Left renal pelvis (tissue), 4 donors: Measurements from ENCODE around the gene TLE1. TPM values are rescaled to one million over a fixed set of nuclear protein-coding genes. Genes with fewer than 3 reads are reported as not detected.
A peak's percentile ranks its signal among the peaks of the same experiment; 100 is the strongest.
"Not testable (repeated sequence)": the region's sequence is repeated elsewhere in the genome, so short reads cannot be mapped to it uniquely, and the experiment has no call there.

Source experiments
- DNase-seq, 4 donors: peaks; one replicate each; pipeline ENCODE4 v3.0.0-alpha.2; 2013; ENCODE audit warnings: low read depth in 4 of 4, low spot score in 3 of 4
- polyA plus RNA-seq, 4 donors: library from polyadenylated mRNA; unstranded; fragments of 120-200 nt; gene quantifications; one replicate each; pipeline ENCODE4 v1.2.1, GENCODE V29; 2013; ENCODE audit not compliant: insufficient read length in 4 of 4

TLE1 gene
- polyA plus RNA-seq, result 100 to 1,000 TPM in 1 of 4 donors, 10 to 100 TPM in 3; 64.2 to 111 (median 72.5) TPM

- DNase-seq, result peak; percentile 98 to 100 (median 99)
These were observed at the start of gene TLE1 for GRCh38 chr9:81689343-81690175. TLE1 (minus strand) TSS chr9:81689547; CDS start chr9:81688240, 1,307 bp downstream.

- DNase-seq, result no peak
These were observed 48.6 kb upstream of the TLE1 start for GRCh38 chr9:81737871-81738507.

GRCh38 chr9:81730498-81730897 lies 41.2 kb upstream of the TLE1 start:
- not testable (repeated sequence) for DNase-seq

- DNase-seq, result no peak
These were observed 39.8 kb upstream of the TLE1 start for GRCh38 chr9:81729135-81729534.

GRCh38 chr9:81724242-81724889 lies 35.0 kb upstream of the TLE1 start:
- DNase-seq, result peak; percentile 63 to 88 (median 72)

GRCh38 chr9:81722277-81722676 lies 32.9 kb upstream of the TLE1 start:
- DNase-seq, result no peak

- DNase-seq, result no peak
These were observed 31.2 kb upstream of the TLE1 start for GRCh38 chr9:81720450-81721086.

- no peak for DNase-seq
These were observed 30.6 kb upstream of the TLE1 start for GRCh38 chr9:81719972-81720371.

- no peak for DNase-seq
These were observed 28.9 kb upstream of the TLE1 start for GRCh38 chr9:81718244-81718643.

- no peak for DNase-seq
These were observed 28.4 kb upstream of the TLE1 start for GRCh38 chr9:81717747-81718077.

GRCh38 chr9:81717061-81717746 lies 27.9 kb upstream of the TLE1 start:
- no peak for DNase-seq

- DNase-seq, result no peak
These were observed 27.1 kb upstream of the TLE1 start for GRCh38 chr9:81716409-81716808.

- DNase-seq, result no peak
These were observed 16.2 kb upstream of the TLE1 start for GRCh38 chr9:81705578-81705977.

GRCh38 chr9:81694541-81694940 lies 5.2 kb upstream of the TLE1 start:
- no peak for DNase-seq

- no peak for DNase-seq
These were observed 4.5 kb upstream of the TLE1 start for GRCh38 chr9:81693671-81694378.

- DNase-seq, result peak in 1 of 4 donors; percentile 38
These were observed 1.0 kb upstream of the TLE1 start for GRCh38 chr9:81690251-81690851.

GRCh38 chr9:81689093-81689342 lies 329 bp downstream of the TLE1 start:
- not testable (repeated sequence) for DNase-seq

GRCh38 chr9:81688262-81689092 lies 870 bp downstream of the TLE1 start:
- DNase-seq, result not testable (repeated sequence)
